ENCODE results near the gene ADGRG7. TPM values are rescaled to one million over a fixed set of nuclear protein-coding genes. Genes with fewer than 3 reads are reported as not detected.

Gene ADGRG7
- not detected for polyA plus RNA-seq (2012; ENCODE audit: low read depth, missing spikeins)

- DNase-seq (ENCODE audit: insufficient read length, low spot score) (no peak), FAIRE-seq (no peak)
- no peak for TF ChIP-seq POLR2A (IDR thresholded peaks at IDR 0.05; ENCODE audit: low read depth, low read length)
Measured at GRCh38 chr3:100609305-100609704, at the start of gene ADGRG7. ADGRG7 (plus strand) TSS chr3:100609601; CDS start chr3:100609857, 256 bp downstream.

GRCh38 chr3:100560426-100560825 is 49.0 kb upstream of the ADGRG7 start:
- no peak for TF ChIP-seq POLR2AphosphoS5 (IDR thresholded peaks at IDR 0.05; ENCODE audit: low read depth, low read length)
- no peak for TF ChIP-seq SPI1 (IDR thresholded peaks at IDR 0.05; ENCODE audit: low read depth, low read length)
- TF ChIP-seq PAX5 (IDR thresholded peaks at IDR 0.05; ENCODE audit: insufficient read depth, low read length, severe bottlenecking), result no peak
- TF ChIP-seq POLR2A (IDR thresholded peaks at IDR 0.05; ENCODE audit: low read depth, low read length), result no peak
- no peak for TF ChIP-seq POU2F2 (IDR thresholded peaks at IDR 0.05; ENCODE audit: low read depth, low read length)
- no peak for TF ChIP-seq TAF1 (IDR thresholded peaks at IDR 0.05; ENCODE audit: low read depth, low read length)
- DNase-seq (ENCODE audit: insufficient read length, low spot score) (no peak), FAIRE-seq (no peak)

GRCh38 chr3:100561459-100562158 is 47.8 kb upstream of the ADGRG7 start:
- TF ChIP-seq SPI1 (IDR thresholded peaks at IDR 0.05; ENCODE audit: low read depth, low read length) (no peak), POLR2AphosphoS5 (IDR thresholded peaks at IDR 0.05; ENCODE audit: low read depth, low read length) (no peak), POU2F2 (IDR thresholded peaks at IDR 0.05; ENCODE audit: low read depth, low read length) (no peak), POLR2A (IDR thresholded peaks at IDR 0.05; ENCODE audit: low read depth, low read length) (no peak), PAX5 (IDR thresholded peaks at IDR 0.05; ENCODE audit: insufficient read depth, low read length, severe bottlenecking) (no peak), TAF1 (IDR thresholded peaks at IDR 0.05; ENCODE audit: low read depth, low read length) (no peak)
- DNase-seq (ENCODE audit: insufficient read length, low spot score), result no peak
- FAIRE-seq, result no peak

GRCh38 chr3:100562224-100562857 is 47.1 kb upstream of the ADGRG7 start:
- TF ChIP-seq POU2F2 (IDR thresholded peaks at IDR 0.05; ENCODE audit: low read depth, low read length), result no peak
- no peak for TF ChIP-seq POLR2AphosphoS5 (IDR thresholded peaks at IDR 0.05; ENCODE audit: low read depth, low read length)
- TF ChIP-seq TAF1 (IDR thresholded peaks at IDR 0.05; ENCODE audit: low read depth, low read length), result no peak
- TF ChIP-seq POLR2A (IDR thresholded peaks at IDR 0.05; ENCODE audit: low read depth, low read length), result no peak
- TF ChIP-seq SPI1 (IDR thresholded peaks at IDR 0.05; ENCODE audit: low read depth, low read length), result no peak
- TF ChIP-seq PAX5 (IDR thresholded peaks at IDR 0.05; ENCODE audit: insufficient read depth, low read length, severe bottlenecking), result no peak
- DNase-seq (ENCODE audit: insufficient read length, low spot score) (no peak), FAIRE-seq (no peak)

GRCh38 chr3:100563228-100563627 is 46.2 kb upstream of the ADGRG7 start:
- TF ChIP-seq TAF1 (IDR thresholded peaks at IDR 0.05; ENCODE audit: low read depth, low read length) (no peak), SPI1 (IDR thresholded peaks at IDR 0.05; ENCODE audit: low read depth, low read length) (no peak), POLR2A (IDR thresholded peaks at IDR 0.05; ENCODE audit: low read depth, low read length) (no peak), POLR2AphosphoS5 (IDR thresholded peaks at IDR 0.05; ENCODE audit: low read depth, low read length) (no peak)
- DNase-seq (ENCODE audit: insufficient read length, low spot score), result no peak
- FAIRE-seq, result no peak

- DNase-seq (ENCODE audit: insufficient read length, low spot score) (no peak), FAIRE-seq (no peak)
- TF ChIP-seq POLR2A (IDR thresholded peaks at IDR 0.05; ENCODE audit: low read depth, low read length), result no peak
- no peak for TF ChIP-seq PAX5 (IDR thresholded peaks at IDR 0.05; ENCODE audit: insufficient read depth, low read length, severe bottlenecking)
- no peak for TF ChIP-seq TAF1 (IDR thresholded peaks at IDR 0.05; ENCODE audit: low read depth, low read length)
- TF ChIP-seq POLR2AphosphoS5 (IDR thresholded peaks at IDR 0.05; ENCODE audit: low read depth, low read length), result no peak
- no peak for TF ChIP-seq POU2F2 (IDR thresholded peaks at IDR 0.05; ENCODE audit: low read depth, low read length)
- no peak for TF ChIP-seq SPI1 (IDR thresholded peaks at IDR 0.05; ENCODE audit: low read depth, low read length)
Measured at GRCh38 chr3:100563652-100564211, 45.7 kb upstream of the ADGRG7 start.

- FAIRE-seq, result no peak
- TF ChIP-seq POU2F2 (IDR thresholded peaks at IDR 0.05; ENCODE audit: low read depth, low read length), result no peak
- DNase-seq (ENCODE audit: insufficient read length, low spot score), result no peak
Measured at GRCh38 chr3:100570811-100571210, 38.6 kb upstream of the ADGRG7 start.

GRCh38 chr3:100574536-100574935 is 34.9 kb upstream of the ADGRG7 start:
- no peak for DNase-seq (ENCODE audit: insufficient read length, low spot score)
- no peak for FAIRE-seq
- TF ChIP-seq POLR2A (IDR thresholded peaks at IDR 0.05; ENCODE audit: low read depth, low read length) (no peak), SPI1 (IDR thresholded peaks at IDR 0.05; ENCODE audit: low read depth, low read length) (no peak), PAX5 (IDR thresholded peaks at IDR 0.05; ENCODE audit: insufficient read depth, low read length, severe bottlenecking) (no peak), POLR2AphosphoS5 (IDR thresholded peaks at IDR 0.05; ENCODE audit: low read depth, low read length) (no peak), TAF1 (IDR thresholded peaks at IDR 0.05; ENCODE audit: low read depth, low read length) (no peak), POU2F2 (IDR thresholded peaks at IDR 0.05; ENCODE audit: low read depth, low read length) (no peak)

- TF ChIP-seq POLR2A (IDR thresholded peaks at IDR 0.05; ENCODE audit: low read depth, low read length), result no peak
- TF ChIP-seq POLR2AphosphoS5 (IDR thresholded peaks at IDR 0.05; ENCODE audit: low read depth, low read length), result no peak
- TF ChIP-seq PAX5 (IDR thresholded peaks at IDR 0.05; ENCODE audit: insufficient read depth, low read length, severe bottlenecking), result no peak
- no peak for TF ChIP-seq POU2F2 (IDR thresholded peaks at IDR 0.05; ENCODE audit: low read depth, low read length)
- TF ChIP-seq SPI1 (IDR thresholded peaks at IDR 0.05; ENCODE audit: low read depth, low read length), result no peak
- no peak for TF ChIP-seq TAF1 (IDR thresholded peaks at IDR 0.05; ENCODE audit: low read depth, low read length)
- DNase-seq (ENCODE audit: insufficient read length, low spot score), result no peak
- no peak for FAIRE-seq
Measured at GRCh38 chr3:100575704-100576103, 33.7 kb upstream of the ADGRG7 start.
